ENCODE results near the gene DOCK1. TPM values are rescaled to one million over a fixed set of nuclear protein-coding genes. Genes with fewer than 3 reads are reported as not detected.

DOCK1 gene
- polyA plus RNA-seq, 1 of the 3 experiments (the other 2 are of a cell fraction): 15.5 TPM

- Histone ChIP-seq H2AFZ (ENCODE audit: low read depth) (no peak overlapping the region), H3K4me3 (ENCODE audit: low read depth in 2 of 2, low read length in 1 of 2) (no peak overlapping the region), H4K20me1 (ENCODE audit: insufficient read depth) (peaks cover 69% of the 10 kb centered on the region), H3K36me3 (replicated peaks in 1 of 2; ENCODE audit: control insufficient read depth in 1 of 2, insufficient read depth in 2 of 2, low read length in 1 of 2) (peaks cover 3 to 4% of the 10 kb centered on the region in 2 experiments), H3F3A (replicated peaks; ENCODE audit: insufficient read depth) (no peaks in the 10 kb centered on the region), H3K9me3 (no peaks in the 10 kb centered on the region), H3K9ac (no peak overlapping the region), H3K9me2 (no peaks in the 10 kb centered on the region), H3K27ac (ENCODE audit: low read depth in 2 of 2, low read length in 1 of 2) (no peak overlapping the region), H3K79me2 (ENCODE audit: insufficient read depth) (peaks cover 100% of the 10 kb centered on the region), H3K4me1 (ENCODE audit: control insufficient read depth in 1 of 2, insufficient read depth in 2 of 2, low read depth in 1 of 2, low read length in 1 of 2) (peaks cover 3 to 8% of the 10 kb centered on the region in 2 experiments; a peak in 1 of 4 replicates), H3K4me2 (no peak overlapping the region), H3K27me3 (ENCODE audit: insufficient read depth) (no peaks in the 10 kb centered on the region)
- TF ChIP-seq CHD2 (IDR thresholded peaks at IDR 0.05; ENCODE audit: low read length, partially characterized antibody) (no peak), EZH2phosphoT487 (IDR thresholded peaks at IDR 0.05; ENCODE audit: borderline replicate concordance, low read depth) (no peak), USF1 (IDR thresholded peaks at IDR 0.05; ENCODE audit: borderline replicate concordance, low read depth) (no peak)
- POLR2A ChIA-PET: no interaction called here
- CTCF ChIA-PET: interaction anchor here (0.7 kb wide), 1 partner anchor 15 kb away, joined by 3 read pairs; no protein-coding TSS in a partner anchor
- WGBS (ENCODE audit: low lambda C conversion rate): 93% methylated on average over 6 of the region's 6 CpGs
- no peak for DNase-seq
Measured at GRCh38 chr10:126910798-126911197, 5.6 kb downstream of the DOCK1 start.

- Histone ChIP-seq H3K79me2 (ENCODE audit: insufficient read depth) (peaks cover 100% of the 10 kb centered on the region), H3K4me2 (no peak overlapping the region), H3K36me3 (replicated peaks in 1 of 2; ENCODE audit: control insufficient read depth in 1 of 2, insufficient read depth in 2 of 2, low read length in 1 of 2) (peaks cover 3 to 4% of the 10 kb centered on the region in 2 experiments), H3K9me2 (no peaks in the 10 kb centered on the region), H3F3A (replicated peaks; ENCODE audit: insufficient read depth) (no peaks in the 10 kb centered on the region), H4K20me1 (ENCODE audit: insufficient read depth) (peaks cover 72% of the 10 kb centered on the region), H3K4me3 (ENCODE audit: low read depth in 2 of 2, low read length in 1 of 2) (no peak overlapping the region), H3K27ac (ENCODE audit: low read depth in 2 of 2, low read length in 1 of 2) (no peak overlapping the region), H2AFZ (ENCODE audit: low read depth) (no peak overlapping the region), H3K27me3 (ENCODE audit: insufficient read depth) (no peaks in the 10 kb centered on the region), H3K9me3 (no peaks in the 10 kb centered on the region), H3K9ac (no peak overlapping the region), H3K4me1 (ENCODE audit: control insufficient read depth in 1 of 2, insufficient read depth in 2 of 2, low read depth in 1 of 2, low read length in 1 of 2) (peaks cover 3 to 7% of the 10 kb centered on the region in 2 experiments; a peak in 1 of 4 replicates)
- CTCF ChIA-PET: no interaction called here
- 97% methylated on average over 11 of the region's 11 CpGs for WGBS (ENCODE audit: low lambda C conversion rate)
- POLR2A ChIA-PET: no interaction called here
- TF ChIP-seq RFX5 (IDR thresholded peaks at IDR 0.05; ENCODE audit: low read length) (no peak), FOSL2 (IDR thresholded peaks at IDR 0.05; ENCODE audit: borderline replicate concordance, low read depth) (no peak), NRF1 (IDR thresholded peaks at IDR 0.05; ENCODE audit: low read depth, low read length) (no peak), RXRA (IDR thresholded peaks at IDR 0.05; ENCODE audit: borderline replicate concordance, low read depth) (no peak), IRF3 (IDR thresholded peaks at IDR 0.05; ENCODE audit: low read depth, low read length) (no peak), NFIC (IDR thresholded peaks at IDR 0.05; ENCODE audit: borderline replicate concordance) (no peak), RCOR1 (IDR thresholded peaks at IDR 0.05; ENCODE audit: low read length) (no peak), GABPA (IDR thresholded peaks at IDR 0.05; ENCODE audit: low read depth) (no peak), FOXJ3 (CRISPR knock-in tag; IDR thresholded peaks at IDR 0.05) (no peak), TEAD4 (IDR thresholded peaks at IDR 0.05; ENCODE audit: borderline replicate concordance, insufficient read depth) (no peak), SIN3A (IDR thresholded peaks at IDR 0.05; ENCODE audit: borderline replicate concordance, low read depth, low read length) (no peak), GATA2 (CRISPR knock-in tag; IDR thresholded peaks at IDR 0.05) (no peak), TCF12 (IDR thresholded peaks at IDR 0.05) (no peak), USF2 (IDR thresholded peaks at IDR 0.05; ENCODE audit: borderline replicate concordance, low read depth, low read length) (no peak), MAX (IDR thresholded peaks at IDR 0.05; ENCODE audit: low read depth) (no peak)
- no peak for DNase-seq
Measured at GRCh38 chr10:126911301-126911700, 6.1 kb downstream of the DOCK1 start.

Measured in SK-N-SH (cell line).